K562 (cell line): ENCODE data around the gene TGM5. TPM values are rescaled to one million over a fixed set of nuclear protein-coding genes. Genes with fewer than 3 reads are reported as not detected.
"Not testable (repeated sequence)": the region's sequence is repeated elsewhere in the genome, so short reads cannot be mapped to it uniquely, and the experiment has no call there.

ENCODE experiments used
- ATAC-seq: fragments of 200-7000 bp; cut with Tn5 transposase; 3 replicates; pipeline ENCODE4 v1.9.1; 2020; ENCODE audit warnings: moderate library complexity
- BruUV-seq: library from RNA; stranded (reverse); fragments of 400-500 nt; replicated peaks from 2 replicates; lab custom pipeline; 2021; lab: Mats Ljungman, UMichigan
- CTCF ChIA-PET: fragments of 300-600 bp; formaldehyde crosslinking; extraction: SDS; loops from one replicate; lab custom pipeline; 2021; ENCODE audit warnings: low intra/inter-chr PET ratio; lab: Yijun Ruan, JAX
- POLR2A ChIA-PET: fragments of 300-600, 350-650 bp; sonication (Branson Sonifier 250); formaldehyde crosslinking; extraction: SDS; loops from one replicate; lab custom pipeline; 2021; ENCODE audit warnings: antibody characterized with exemption, inconsistent platforms; lab: Yijun Ruan, JAX
- DNase-seq, 4 experiments: peaks; one replicate each; pipeline versions ENCODE4 v3.0.0 to v3.0.0-alpha.2; 2011 to 2018; ENCODE audit warnings: low spot score in 3 of 4, mixed read lengths in 3 of 4; ENCODE audit errors: extremely low read depth in 1 of 4
- FAIRE-seq: peaks from 2 replicates; lab custom pipeline; 2011; peaks lifted over from hg19 to GRCh38; lab: Jason Lieb, UNC
- H2AFZ ChIP-seq: 2 replicates; pipeline ENCODE4 v1.6.0; 2011; ENCODE audit warnings: low read depth, low read length, control low read depth, inconsistent platforms
- H3K27ac ChIP-seq: fragments of 200-600 bp; 3 replicates; pipeline ENCODE4 v1.8.0; 2011; ENCODE audit warnings: low read depth, mild to moderate bottlenecking, control low read depth, inconsistent platforms, low read length, moderate library complexity, mixed read lengths; ENCODE audit errors: extremely low read depth
- H3K27me3 ChIP-seq, 2 experiments: fragments of 300-600 bp in 1 of 2; 2 replicates in 1 of 2; 3 replicates in 1 of 2; pipeline versions ENCODE4 v1.6.0 to v1.8.0; 2011; ENCODE audit warnings: inconsistent platforms in 2 of 2, low read length in 2 of 2, mild to moderate bottlenecking in 1 of 2, mixed read lengths in 1 of 2, moderate library complexity in 1 of 2; ENCODE audit not compliant: control insufficient read depth in 2 of 2, insufficient read depth in 2 of 2
- H3K36me3 ChIP-seq: fragments of 300-600 bp; 3 replicates; pipeline ENCODE4 v1.8.0; 2011; ENCODE audit warnings: mild to moderate bottlenecking, low read length, inconsistent platforms; ENCODE audit not compliant: control insufficient read depth, insufficient read depth
- H3K4me1 ChIP-seq, 2 experiments: fragments of 200-600 bp in 1 of 2; replicated peaks in 1 of 2; 2 replicates in 1 of 2; 3 replicates in 1 of 2; pipeline versions ENCODE4 v1.5.1 to v1.8.0; 2011; ENCODE audit warnings: inconsistent platforms in 2 of 2, low read length in 2 of 2, mild to moderate bottlenecking in 1 of 2, mixed read lengths in 1 of 2, moderate library complexity in 1 of 2; ENCODE audit not compliant: control insufficient read depth in 2 of 2, insufficient read depth in 2 of 2
- H3K4me2 ChIP-seq: 2 replicates; pipeline ENCODE4 v1.6.1; 2011; ENCODE audit warnings: low read length, control low read depth, inconsistent platforms, mixed read lengths; ENCODE audit not compliant: insufficient read depth
- H3K4me3 ChIP-seq: fragments of 200-600 bp; sonication (generic), shearing (Covaris generic); 2 replicates; pipeline ENCODE4 v1.5.1; 2016; ENCODE audit warnings: control low read depth, inconsistent platforms
- H3K79me2 ChIP-seq: fragments of 200-600 bp; 3 replicates; pipeline ENCODE4 v1.8.0; 2011; ENCODE audit warnings: low read length, inconsistent platforms; ENCODE audit not compliant: control insufficient read depth, insufficient read depth
- H3K9ac ChIP-seq, 2 experiments: 2 replicates each; pipeline versions ENCODE4 v1.6.0 to v1.6.1; 2011; ENCODE audit warnings: low read depth in 2 of 2, low read length in 2 of 2, control low read depth in 1 of 2, inconsistent platforms in 1 of 2, mild to moderate bottlenecking in 1 of 2, mixed read lengths in 1 of 2; ENCODE audit not compliant: insufficient read depth in 1 of 2
- H3K9me1 ChIP-seq: one replicate; pipeline ENCODE4 v1.6.0; 2011; ENCODE audit warnings: inconsistent platforms, mild to moderate bottlenecking, low read length, moderate library complexity; ENCODE audit not compliant: control insufficient read depth, insufficient read depth
- H3K9me3 ChIP-seq: replicated peaks from 2 replicates; pipeline ENCODE4 v1.5.1; 2011; ENCODE audit warnings: low read depth, low read length, inconsistent platforms; ENCODE audit not compliant: control insufficient read depth, insufficient read depth
- H4K20me1 ChIP-seq: replicated peaks from 2 replicates; pipeline ENCODE4 v1.6.1; 2011; ENCODE audit warnings: low read length, inconsistent platforms, mixed read lengths; ENCODE audit not compliant: control insufficient read depth, insufficient read depth
- ZNF184 ChIP-seq: sonication (generic); formaldehyde crosslinking; IDR thresholded peaks from 2 replicates; pipeline ENCODE4 v1.5.0; 2020; ENCODE audit warnings: missing genetic modification reagents
- WGBS: fragments of 100-300 bp; shearing (Covaris generic); methylation state at CpG from one replicate; pipeline ENCODE4 v1.1.6; 2016; ENCODE audit warnings: low coverage, mixed read lengths; ENCODE audit not compliant: insufficient coverage; ENCODE audit errors: missing lambda C conversion rate; 5-methylcytosine and 5-hydroxymethylcytosine counted together
- in situ Hi-C: fragments of 300-500 bp; cut with MboI; formaldehyde crosslinking; loops from 4 replicates; pipeline ENCODE4 v1.15.0; 2018; ENCODE audit warnings: inconsistent platforms, mixed read lengths
- intact Hi-C: fragments of 100-400 bp; cut with micrococcal nuclease; formaldehyde crosslinking; loops from 2 replicates; pipeline ENCODE4 v1.14.2; 2022
- polyA plus RNA-seq, 8 experiments: library from polyadenylated mRNA; depleted of rRNA in 4 of 8; stranded (reverse) in 5 of 8; unstranded in 3 of 8; fragments of >200 nt; fragmentation: Nextera tagmentation in 2 of 8; fragmentation: Illumina TruSeq in 1 of 8; extraction: Ambion mirVana in 2 of 8; extraction: Trizol in 1 of 8; gene quantifications; 2 replicates each; pipeline versions ENCODE4 v1.2.1 to v1.2.3, GENCODE V29; 2011 to 2014; ENCODE audit warnings: inconsistent platforms in 1 of 8, missing spikeins in 1 of 8
- total RNA-seq, 7 experiments: library from RNA; depleted of rRNA in 6 of 7; stranded (reverse); fragments of >200 nt in 6 of 7; fragmentation: Illumina TruSeq in 2 of 7; extraction: Trizol in 2 of 7; gene quantifications; 2 replicates each; pipeline versions ENCODE4 v1.2.1 to v1.2.3, GENCODE V29; 2011 to 2021; ENCODE audit warnings: low replicate concordance in 1 of 7
- TF ChIP-seq, protein P1 (sequence below), 2 experiments: fragments of 450-650 bp; IDR thresholded peaks; 2 replicates each; pipeline ENCODE4 v1.6.1; 2018; ENCODE audit warnings: mild to moderate bottlenecking in 2 of 2, low read depth in 1 of 2; ENCODE audit not compliant: partially characterized antibody in 2 of 2

The TGM5 gene
- total and polyA plus RNA-seq, 9 of the 15 experiments (the other 6 are each of a cell fraction or from before 2014, with no cell fraction given), result 0.03 to 0.10 (median 0.07) TPM; not detected in 6

DNA sequence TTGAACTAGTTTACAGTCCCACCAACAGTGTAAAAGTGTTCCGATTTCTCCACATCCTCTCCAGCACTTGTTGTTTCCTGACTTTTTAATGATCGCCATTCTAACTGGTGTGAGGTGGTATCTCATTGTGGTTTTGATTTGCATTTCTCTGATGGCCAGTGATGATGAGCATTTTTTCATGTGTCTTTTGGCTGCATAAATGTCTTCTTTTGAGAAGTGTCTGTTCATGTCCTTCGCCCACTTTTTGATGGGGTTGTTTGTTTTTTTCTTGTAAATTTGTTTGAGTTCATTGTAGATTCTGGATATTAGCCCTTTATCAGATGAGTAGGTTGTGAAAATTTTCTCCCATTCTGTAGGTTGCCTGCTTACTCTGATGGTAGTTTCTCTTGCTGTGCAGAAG lies 22.9 kb upstream of the TGM5 start:
- DNase-seq, H3K9me3 ChIP-seq, H3K4me1 ChIP-seq, FAIRE-seq, H3K9ac ChIP-seq, H3K4me2 ChIP-seq, in situ Hi-C loops, H2AFZ ChIP-seq, H3K27ac ChIP-seq, BruUV-seq, H3K79me2 ChIP-seq, H3K9me1 ChIP-seq, POLR2A ChIA-PET, H3K36me3 ChIP-seq, H4K20me1 ChIP-seq, CTCF ChIA-PET, H3K4me3 ChIP-seq, ATAC-seq: not testable (repeated sequence)
- intact Hi-C loops, result loop anchor here (5.0 to 10.0 kb wide), 2 partner anchors 357 to 585 kb away; no protein-coding TSS in a partner anchor
- TF ChIP-seq, protein P1, sequence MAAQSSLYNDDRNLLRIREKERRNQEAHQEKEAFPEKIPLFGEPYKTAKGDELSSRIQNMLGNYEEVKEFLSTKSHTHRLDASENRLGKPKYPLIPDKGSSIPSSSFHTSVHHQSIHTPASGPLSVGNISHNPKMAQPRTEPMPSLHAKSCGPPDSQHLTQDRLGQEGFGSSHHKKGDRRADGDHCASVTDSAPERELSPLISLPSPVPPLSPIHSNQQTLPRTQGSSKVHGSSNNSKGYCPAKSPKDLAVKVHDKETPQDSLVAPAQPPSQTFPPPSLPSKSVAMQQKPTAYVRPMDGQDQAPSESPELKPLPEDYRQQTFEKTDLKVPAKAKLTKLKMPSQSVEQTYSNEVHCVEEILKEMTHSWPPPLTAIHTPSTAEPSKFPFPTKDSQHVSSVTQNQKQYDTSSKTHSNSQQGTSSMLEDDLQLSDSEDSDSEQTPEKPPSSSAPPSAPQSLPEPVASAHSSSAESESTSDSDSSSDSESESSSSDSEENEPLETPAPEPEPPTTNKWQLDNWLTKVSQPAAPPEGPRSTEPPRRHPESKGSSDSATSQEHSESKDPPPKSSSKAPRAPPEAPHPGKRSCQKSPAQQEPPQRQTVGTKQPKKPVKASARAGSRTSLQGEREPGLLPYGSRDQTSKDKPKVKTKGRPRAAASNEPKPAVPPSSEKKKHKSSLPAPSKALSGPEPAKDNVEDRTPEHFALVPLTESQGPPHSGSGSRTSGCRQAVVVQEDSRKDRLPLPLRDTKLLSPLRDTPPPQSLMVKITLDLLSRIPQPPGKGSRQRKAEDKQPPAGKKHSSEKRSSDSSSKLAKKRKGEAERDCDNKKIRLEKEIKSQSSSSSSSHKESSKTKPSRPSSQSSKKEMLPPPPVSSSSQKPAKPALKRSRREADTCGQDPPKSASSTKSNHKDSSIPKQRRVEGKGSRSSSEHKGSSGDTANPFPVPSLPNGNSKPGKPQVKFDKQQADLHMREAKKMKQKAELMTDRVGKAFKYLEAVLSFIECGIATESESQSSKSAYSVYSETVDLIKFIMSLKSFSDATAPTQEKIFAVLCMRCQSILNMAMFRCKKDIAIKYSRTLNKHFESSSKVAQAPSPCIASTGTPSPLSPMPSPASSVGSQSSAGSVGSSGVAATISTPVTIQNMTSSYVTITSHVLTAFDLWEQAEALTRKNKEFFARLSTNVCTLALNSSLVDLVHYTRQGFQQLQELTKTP (IDR thresholded peaks at IDR 0.05; ENCODE audit: low read depth in 1 of 2, partially characterized antibody in 2 of 2), result peak in 1 of 2 experiments; percentile 91
- TF ChIP-seq ZNF184 (CRISPR knock-in tag), result 0 out of 2 replicates have a peak, but pooled peaks have one; percentile 44
- WGBS, result 50% methylated on average over 2 of the region's 3 CpGs
- peaks cover 16 to 36% of the 10 kb centered on the region in 2 experiments; a peak in 4 of 5 replicates for H3K27me3 ChIP-seq
